Fibroblast of gingiva (primary cell): ENCODE measurements around the gene MPG.

Experiments
- DNase-seq: peaks from one replicate; pipeline ENCODE4 v3.0.0-alpha.2; 2011; ENCODE audit warnings: low read depth

The MPG gene

GRCh38 chr16:50769-51591, 27.0 kb upstream of the MPG start:
- no peak for DNase-seq

DNA sequence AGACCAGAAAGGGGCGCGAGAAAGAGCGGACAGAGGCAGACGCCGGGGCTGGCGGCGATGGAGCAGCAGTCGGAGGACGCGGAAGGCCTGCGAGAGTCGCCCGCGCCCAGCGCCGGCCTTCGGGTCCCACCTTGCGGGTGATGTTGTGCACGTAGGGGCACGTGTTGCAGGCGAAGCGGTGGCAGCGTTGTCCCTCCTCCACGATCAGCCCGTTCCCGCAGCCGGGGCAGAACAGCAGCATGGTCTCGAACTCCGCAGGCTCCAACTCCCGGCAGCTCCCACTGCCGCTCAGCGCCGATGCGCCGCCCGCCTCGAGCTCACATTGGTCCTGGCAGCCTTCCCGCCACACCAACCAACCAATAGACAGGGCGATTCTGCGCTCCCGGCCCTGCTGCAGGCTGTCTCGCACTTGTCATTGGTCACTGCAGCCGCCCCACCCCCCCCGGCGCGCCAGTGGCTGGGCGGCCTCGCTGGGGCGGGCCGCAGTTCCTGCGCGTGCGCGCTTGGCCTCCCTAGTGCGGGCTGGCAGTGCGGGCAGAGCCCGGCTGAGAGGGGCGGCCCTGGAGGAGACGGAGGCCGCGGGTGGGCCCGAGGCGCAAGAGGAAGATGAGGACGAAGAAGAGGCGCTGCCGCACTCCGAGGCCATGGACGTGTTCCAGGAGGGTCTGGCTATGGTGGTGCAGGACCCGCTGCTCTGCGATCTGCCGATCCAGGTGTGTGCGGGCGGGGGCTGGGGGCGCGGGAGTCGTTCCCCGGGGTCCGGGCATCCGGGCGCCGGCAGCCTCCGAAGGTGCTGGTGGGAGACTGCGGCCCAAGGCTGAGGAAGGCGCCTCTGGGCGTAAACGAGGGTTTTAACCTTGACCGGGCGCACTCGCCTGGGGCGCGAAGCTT, 24.4 kb upstream of the MPG start, which contains the start of the genes POLR3K and SNRNP25:
Gene POLR3K (minus strand): TSS at position 263 of the 891 bp plus-strand sequence. CDS start 22 bp downstream, at position 241.
Gene SNRNP25 (plus strand): TSS at position 483 of the 891 bp plus-strand sequence. CDS start 189 bp downstream, at position 672.
- DNase-seq, result peak; percentile 98

DNA sequence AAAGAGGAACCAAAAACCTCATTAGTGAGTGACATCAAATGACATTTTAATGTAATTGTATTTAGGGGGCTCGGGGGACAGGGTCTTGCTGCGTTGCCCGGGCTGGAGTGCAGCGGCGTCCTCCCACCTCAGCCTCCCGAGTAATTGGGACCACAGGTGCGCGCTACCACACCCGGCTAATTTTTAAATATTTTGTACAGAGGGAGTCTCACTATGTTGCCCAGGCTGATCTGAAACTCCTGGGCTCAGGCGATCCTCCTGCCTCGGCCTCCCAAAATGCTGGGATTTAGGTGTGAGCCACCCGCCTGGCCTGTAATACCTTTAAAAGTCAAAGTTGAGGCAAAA, 23.8 kb upstream of the MPG start:
- no peak for DNase-seq

DNA sequence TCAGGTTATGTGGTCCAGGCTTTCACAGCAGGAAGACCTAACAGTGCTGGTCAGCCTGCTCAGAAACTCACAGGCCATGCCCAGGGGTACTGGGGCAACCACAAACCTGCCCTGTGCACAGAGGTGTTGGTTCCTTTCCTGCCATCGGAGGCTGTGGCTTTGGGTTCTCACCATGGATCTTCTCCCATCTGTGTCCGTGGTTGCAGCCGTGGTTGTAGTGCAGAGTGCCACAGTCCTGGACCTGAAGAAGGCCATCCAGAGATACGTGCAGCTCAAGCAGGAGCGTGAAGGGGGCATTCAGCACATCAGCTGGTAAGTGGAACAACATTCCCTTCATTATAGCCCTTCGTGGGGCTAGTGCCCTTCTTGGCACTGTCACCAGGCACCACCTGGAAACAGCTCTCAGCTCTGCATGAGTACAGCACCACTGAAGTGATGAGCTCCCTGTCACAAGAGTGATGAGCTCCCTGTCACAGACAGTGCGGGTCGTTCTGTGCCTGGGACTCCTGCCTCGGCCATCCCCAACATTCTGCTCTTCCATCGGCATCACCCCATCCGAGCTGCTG, 22.4 kb upstream of the MPG start:
- no peak for DNase-seq

DNA sequence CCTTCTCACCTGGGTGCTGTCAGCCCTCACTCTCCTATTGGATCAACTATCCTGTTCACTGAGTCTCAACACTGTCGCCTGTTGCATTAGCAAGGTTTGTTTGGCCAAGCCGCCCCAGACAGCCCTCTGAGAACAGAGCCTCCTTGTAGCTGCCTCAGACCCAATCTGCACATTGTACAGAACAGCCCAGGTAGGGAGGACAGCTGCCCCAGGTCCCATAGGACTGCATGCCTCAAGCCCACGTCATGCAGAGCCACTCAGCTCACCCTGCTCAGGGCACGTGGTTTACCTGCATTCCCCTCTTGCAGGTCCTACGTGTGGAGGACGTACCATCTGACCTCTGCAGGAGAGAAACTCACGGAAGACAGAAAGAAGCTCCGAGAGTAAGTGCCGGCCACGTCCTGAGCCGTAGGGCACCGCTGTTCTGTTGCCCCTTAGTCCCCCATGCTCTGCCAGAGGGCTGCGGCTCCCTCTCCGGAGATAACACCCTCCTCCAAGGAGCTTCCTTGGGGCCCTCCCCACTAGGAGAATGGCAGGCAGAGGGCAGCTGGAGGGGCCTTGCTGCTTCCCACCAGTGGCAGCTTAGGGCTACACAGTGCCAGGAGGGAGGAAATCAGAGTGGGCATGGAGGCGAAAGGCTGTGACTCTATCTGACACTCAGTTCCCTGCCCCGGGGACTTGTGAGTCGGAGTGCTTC, 21.6 kb upstream of the MPG start:
- no peak for DNase-seq

GRCh38 chr16:57711-58110, 20.3 kb upstream of the MPG start:
- DNase-seq, result no peak

DNA sequence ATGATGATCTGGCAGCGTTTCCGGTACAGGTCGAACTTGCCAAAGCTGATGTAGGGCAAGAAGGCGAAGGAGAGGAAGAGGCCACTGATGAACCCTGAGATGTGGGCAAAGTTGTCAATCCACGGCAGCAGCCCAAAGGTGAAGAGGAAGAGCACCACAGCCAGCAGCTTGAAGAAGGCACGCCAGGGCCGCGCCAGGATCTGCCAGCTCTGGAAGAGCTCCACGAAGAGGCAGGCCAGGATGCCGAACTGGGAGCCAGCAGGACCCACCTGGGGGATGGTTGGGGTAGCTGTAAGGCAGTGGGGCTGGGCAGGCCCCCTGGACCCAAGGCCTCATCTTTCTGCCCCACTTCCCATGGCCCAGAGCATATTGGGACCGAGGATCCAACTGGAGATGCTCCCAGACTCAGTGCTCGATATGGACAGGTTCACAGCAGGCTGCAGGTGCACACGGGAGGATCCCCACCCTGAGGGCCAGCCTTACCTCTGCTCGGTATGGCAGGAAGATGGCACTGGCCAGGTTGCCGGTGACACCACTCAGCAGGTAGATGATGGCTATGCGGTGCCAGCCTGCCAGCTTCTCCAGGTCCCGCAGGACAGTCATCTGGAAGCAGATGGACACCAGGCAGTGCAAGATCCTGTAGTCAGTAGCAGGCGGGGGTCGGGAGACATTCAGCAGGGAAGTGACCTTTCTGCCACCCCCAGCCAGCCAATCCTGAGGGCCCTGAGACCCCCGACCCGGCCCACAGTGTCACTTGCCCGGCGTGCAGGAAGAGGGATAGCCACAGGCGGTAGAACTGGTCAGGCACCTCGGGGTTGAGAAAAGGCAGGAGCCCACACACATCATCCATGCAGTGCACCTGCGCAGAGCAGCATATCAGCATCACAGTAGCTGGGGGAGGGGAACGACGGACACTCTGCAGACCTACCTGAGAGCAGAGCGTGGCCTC, 19.3 kb upstream of the MPG start:
- no peak for DNase-seq

- no peak for DNase-seq
These were observed 18.5 kb upstream of the MPG start for GRCh38 chr16:59440-60059.

GRCh38 chr16:60166-60565, 17.9 kb upstream of the MPG start:
- no peak for DNase-seq

- no peak for DNase-seq
These were observed 16.8 kb upstream of the MPG start for GRCh38 chr16:60929-61878.

- no peak for DNase-seq
These were observed 16.1 kb upstream of the MPG start for GRCh38 chr16:61879-62281.

DNA sequence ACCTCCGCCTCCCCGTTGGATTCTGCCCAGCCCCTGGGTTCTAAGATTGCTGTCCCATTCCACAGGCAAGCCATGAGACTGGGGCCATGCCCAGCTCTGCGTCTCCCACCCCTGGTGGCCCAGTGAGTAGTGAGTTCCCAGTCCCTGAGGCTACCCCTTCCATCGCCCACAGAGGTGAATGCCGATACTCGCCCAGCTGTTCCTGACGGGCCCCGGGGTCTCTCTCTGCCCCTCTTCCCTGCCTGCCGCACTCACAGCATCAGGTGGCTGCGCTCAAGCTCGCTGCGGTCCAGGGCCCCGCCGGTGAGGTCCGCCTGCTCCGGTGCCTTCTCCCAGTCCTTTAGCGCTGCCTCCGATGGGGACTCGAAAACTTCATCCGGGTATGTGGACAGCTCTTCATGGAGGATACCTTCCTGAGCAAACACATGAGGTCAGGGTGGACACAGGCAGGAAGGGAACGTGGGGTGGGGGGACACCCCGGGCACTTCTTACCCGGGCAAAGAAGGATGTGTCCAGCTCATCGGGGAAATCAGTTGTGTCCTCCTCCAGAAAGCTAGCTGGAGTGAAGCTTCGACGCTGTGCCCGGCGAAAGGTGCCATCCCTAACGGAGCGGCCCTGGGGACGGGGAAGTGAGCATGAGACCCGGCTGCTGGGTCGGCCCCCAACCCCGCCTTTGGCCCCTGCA, 15.6 kb upstream of the MPG start:
- DNase-seq, result no peak

GRCh38 chr16:62968-63391, 15.0 kb upstream of the MPG start:
- no peak for DNase-seq

DNA sequence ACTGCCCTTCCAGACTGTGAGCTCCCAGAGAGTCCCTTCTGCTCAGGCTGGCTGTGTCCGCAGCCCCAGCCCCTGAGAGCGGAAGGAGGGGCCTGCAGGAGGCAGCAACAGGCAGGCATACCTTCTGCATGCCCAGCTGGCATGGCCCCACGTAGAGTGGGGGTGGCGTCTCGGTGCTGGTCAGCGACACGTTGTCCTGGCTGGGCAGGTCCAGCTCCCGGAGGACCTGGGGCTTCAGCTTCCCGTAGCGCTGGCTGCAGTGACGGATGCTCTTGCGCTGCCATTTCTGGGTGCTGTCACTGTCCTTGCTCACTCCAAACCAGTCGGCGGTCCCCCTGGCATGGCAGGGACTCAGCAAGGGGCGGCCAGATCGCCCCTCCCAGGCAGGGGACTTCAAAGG, 14.6 kb upstream of the MPG start:
- no peak for DNase-seq

DNA sequence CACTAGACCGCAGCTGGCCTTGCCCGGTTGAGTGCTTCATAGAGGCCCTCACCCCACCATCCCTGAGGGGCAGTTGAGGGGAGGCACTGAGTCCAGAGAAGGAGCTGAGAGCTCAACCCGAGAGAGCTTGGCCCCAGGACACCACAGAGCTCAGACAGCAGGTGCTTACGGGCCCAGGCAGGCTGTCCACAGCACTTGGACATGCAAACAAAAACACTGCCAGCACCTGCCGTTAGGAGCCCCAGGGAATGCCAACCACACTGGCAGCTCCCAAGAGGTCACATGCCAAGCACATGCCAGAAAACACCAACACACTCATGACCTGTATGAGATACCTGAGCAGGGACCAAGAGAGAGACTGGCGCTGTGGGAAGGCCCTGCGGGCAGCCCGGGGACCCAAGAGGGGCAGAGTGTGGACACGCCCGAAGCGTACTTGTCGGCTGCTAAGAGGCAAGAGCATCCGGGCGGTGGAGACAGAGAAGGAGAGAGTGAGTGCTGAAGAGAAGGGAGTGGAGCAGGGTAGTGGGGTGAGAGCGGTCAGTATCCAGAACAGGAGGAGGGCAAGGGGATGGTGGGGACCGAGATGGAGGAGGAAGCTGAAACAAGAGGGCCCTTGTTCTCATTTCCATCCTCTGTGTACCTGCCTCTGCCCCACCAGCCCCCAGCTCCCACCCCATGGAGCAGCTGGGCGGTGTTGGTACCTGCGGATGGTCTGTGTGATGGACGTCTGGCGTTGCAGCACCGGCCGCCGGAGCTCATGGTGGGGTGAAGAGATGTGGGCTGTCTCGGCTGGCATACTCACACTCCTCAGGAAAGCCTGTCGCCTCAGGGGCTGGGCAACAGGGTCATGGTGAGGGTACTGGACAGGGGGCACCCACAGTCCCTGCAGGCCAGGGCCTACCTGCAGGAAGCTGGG, 13.8 kb upstream of the MPG start:
- DNase-seq, result no peak

DNA sequence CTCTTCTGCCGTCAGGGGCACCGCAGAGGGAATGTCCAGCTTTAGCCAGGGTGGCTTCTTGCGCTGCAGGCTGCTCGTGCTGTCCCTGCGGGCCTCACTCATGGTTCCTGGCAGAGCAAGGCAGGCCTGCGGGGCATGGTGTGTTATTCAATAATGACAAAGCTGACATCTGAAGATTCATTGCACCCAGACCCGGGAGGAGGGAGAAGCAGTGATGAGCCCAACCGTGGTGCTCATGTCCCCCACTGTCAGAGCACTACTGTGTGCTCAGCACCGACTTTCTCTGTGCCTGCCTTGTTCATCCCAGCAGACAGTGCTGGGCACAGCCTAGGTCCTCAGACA, 13.1 kb upstream of the MPG start:
- DNase-seq, result no peak

- DNase-seq, result peak; percentile 59
These were observed 12.3 kb upstream of the MPG start for GRCh38 chr16:65745-66144.
